22Rv1 (cell line): ENCODE data around the gene PLXNB1.
A peak's percentile ranks its signal among the peaks of the same experiment; 100 is the strongest.

ENCODE experiments used
- H3K27ac ChIP-seq: fragments of 450-650 bp; 2 replicates; pipeline ENCODE4 v1.5.1; 2017
- CTCF ChIP-seq: fragments of 450-650 bp; IDR thresholded peaks from 2 replicates; pipeline ENCODE4 v1.5.1; 2017; ENCODE audit warnings: mild to moderate bottlenecking
- ZFX ChIP-seq: fragments of 450-650 bp; IDR thresholded peaks from 2 replicates; pipeline ENCODE4 v1.6.1; 2017; ENCODE audit warnings: antibody characterized with exemption, borderline replicate concordance

Gene PLXNB1

GRCh38 chr3:48412375-48413001 is 17.4 kb downstream of the PLXNB1 start:
- H3K27ac ChIP-seq = no peak overlapping the region
- no peak for TF ChIP-seq CTCF
- no peak for TF ChIP-seq ZFX

GRCh38 chr3:48411606-48412374 is 18.1 kb downstream of the PLXNB1 start:
- no peak for TF ChIP-seq ZFX
- H3K27ac ChIP-seq = no peak overlapping the region

GRCh38 chr3:48411041-48411588 is 18.8 kb downstream of the PLXNB1 start:
- no peak overlapping the region for H3K27ac ChIP-seq
- no peak for TF ChIP-seq CTCF
- TF ChIP-seq ZFX = no peak

- H3K27ac ChIP-seq = no peak overlapping the region
- TF ChIP-seq ZFX = no peak
- no peak for TF ChIP-seq CTCF
These were observed 19.5 kb downstream of the PLXNB1 start for GRCh38 chr3:48410205-48411040.

GRCh38 chr3:48409291-48410201 is 20.3 kb downstream of the PLXNB1 start:
- TF ChIP-seq ZFX = no peak
- no peak for TF ChIP-seq CTCF
- no peak overlapping the region for H3K27ac ChIP-seq

GRCh38 chr3:48408823-48409281 is 21.0 kb downstream of the PLXNB1 start:
- TF ChIP-seq CTCF (0 out of 2 replicates have a peak, but pooled peaks have one; percentile 13), ZFX (no peak)
- no peak overlapping the region for H3K27ac ChIP-seq
